CD4-positive, alpha-beta T cell (primary cell): ENCODE results near the gene MACROD2. TPM values are rescaled to one million over a fixed set of nuclear protein-coding genes. Genes with fewer than 3 reads are reported as not detected.

ENCODE experiments used
- ATAC-seq: fragments of 200-7000 bp; cut with Tn5 transposase; one replicate; pipeline ENCODE4 v1.10.0; 2022; ENCODE audit warnings: mild to moderate bottlenecking; ENCODE audit not compliant: poor library complexity
- CTCF ChIA-PET: fragments of 350-600 bp; sonication (Branson Sonifier 250); formaldehyde crosslinking; loops from one replicate; lab custom pipeline; 2021; ENCODE audit warnings: antibody characterized with exemption, inconsistent platforms; lab: Charles Lee
- POLR2A ChIA-PET: fragments of 350-600 bp; sonication (Branson Sonifier 250); formaldehyde crosslinking; loops from one replicate; lab custom pipeline; 2021; ENCODE audit warnings: antibody characterized with exemption, inconsistent platforms; lab: Charles Lee
- DNase-seq, 14 experiments: peaks; one replicate each; pipeline ENCODE4 v3.0.0-alpha.2; 2013 to 2020; ENCODE audit warnings: mixed read lengths in 2 of 14
- H3K27ac ChIP-seq, 2 donors: one replicate each; pipeline versions ENCODE4 v1.5.1 to v1.7.0; 2013; ENCODE audit warnings: low read length in 2 of 2, low read depth in 1 of 2, mild to moderate bottlenecking in 1 of 2
- H3K27me3 ChIP-seq, 2 experiments: 1 replicate in 1 of 2; 2 replicates in 1 of 2; pipeline versions ENCODE4 v1.6.1 to v1.7.0; 2013; ENCODE audit warnings: low read length in 2 of 2, control low read depth in 1 of 2, mild to moderate bottlenecking in 1 of 2, moderate library complexity in 1 of 2; ENCODE audit not compliant: insufficient read depth in 2 of 2, control insufficient read depth in 1 of 2
- H3K36me3 ChIP-seq: one replicate; pipeline ENCODE4 v1.6.1; 2013; ENCODE audit warnings: low read length, control low read depth; ENCODE audit not compliant: insufficient read depth
- H3K4me1 ChIP-seq: one replicate; pipeline ENCODE4 v1.6.1; 2013; ENCODE audit warnings: low read length, control low read depth; ENCODE audit not compliant: insufficient read depth
- H3K4me3 ChIP-seq: one replicate; pipeline ENCODE4 v1.5.1; 2013; ENCODE audit warnings: mild to moderate bottlenecking, low read length, moderate library complexity
- H3K9me3 ChIP-seq, 2 experiments: 1 replicate in 1 of 2; 2 replicates in 1 of 2; pipeline versions ENCODE4 v1.6.1 to v1.7.0; 2013; ENCODE audit warnings: low read length in 2 of 2, mild to moderate bottlenecking in 2 of 2, control low read depth in 1 of 2, moderate library complexity in 1 of 2; ENCODE audit not compliant: control insufficient read depth in 1 of 2, insufficient read depth in 1 of 2
- H3K27ac Mint-ChIP-seq: one replicate; pipeline ENCODE4 v1.8.0; 2020; ENCODE audit warnings: mixed read lengths
- H3K27me3 Mint-ChIP-seq: one replicate; pipeline ENCODE4 v1.8.0; 2021; ENCODE audit warnings: mixed read lengths
- H3K36me3 Mint-ChIP-seq: one replicate; pipeline ENCODE4 v1.8.0; 2021; ENCODE audit warnings: low read depth, mixed read lengths
- H3K4me1 Mint-ChIP-seq: one replicate; pipeline ENCODE4 v1.8.0; 2021; ENCODE audit warnings: low read depth, mixed read lengths
- H3K4me3 Mint-ChIP-seq: one replicate; pipeline ENCODE4 v1.8.0; 2020; ENCODE audit warnings: mild to moderate bottlenecking, mixed read lengths
- H3K9me3 Mint-ChIP-seq: one replicate; pipeline ENCODE4 v1.8.0; 2020; ENCODE audit warnings: mixed read lengths
- intact Hi-C, 2 experiments: fragments of 100-400 bp; cut with DNase I in 1 of 2; cut with micrococcal nuclease in 1 of 2; formaldehyde crosslinking; loops; one replicate each; pipeline versions ENCODE4 v1.15.1 to v1.9.0; 2023 to 2025; cut with DNase I, micrococcal nuclease
- total RNA-seq, 174 experiments: library from RNA in 2 of 174; stranded (reverse) in 2 of 174; gene quantifications; one replicate each; pipeline ENCODE4 v1.2.3 and lab custom pipeline; 2021 to 2026
- TF ChIP-seq, protein P1 (sequence below): fragments of 200-600 bp; IDR thresholded peaks from one replicate; pipeline ENCODE4 v1.8.0; 2022; ENCODE audit warnings: antibody characterized with exemption, mild to moderate bottlenecking

Gene MACROD2
- total RNA-seq, 2 experiments from 2014 or later: not detected

DNA sequence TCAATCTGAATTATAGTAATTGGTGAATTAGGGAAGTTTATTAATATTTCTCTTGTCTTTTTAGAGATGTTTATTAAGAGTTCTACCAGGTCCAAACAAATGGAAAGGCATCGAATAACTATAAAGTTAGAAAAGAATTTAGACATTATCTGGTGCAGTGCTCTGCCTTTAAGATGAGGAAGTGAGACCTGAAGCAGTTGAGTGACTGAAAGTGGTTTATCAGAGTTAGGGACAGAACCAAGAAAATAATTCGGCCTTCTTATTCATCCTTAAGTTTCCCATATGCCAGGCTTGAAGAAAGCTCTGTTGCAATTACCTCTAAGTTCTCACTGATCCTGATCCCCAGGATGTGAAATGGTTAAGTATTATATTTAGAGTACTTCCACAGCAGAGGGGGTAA is 436.3 kb downstream of the MACROD2 start:
- POLR2A ChIA-PET: no interaction called here
- Histone ChIP-seq H3K4me3 (no peak overlapping the region), H3K27ac (no peak overlapping the region), H3K36me3 (no peaks in the 10 kb centered on the region), H3K27me3 (no peaks in the 10 kb centered on the region), H3K9me3 (no peaks in the 10 kb centered on the region), H3K4me1 (no peaks in the 10 kb centered on the region)
- intact Hi-C loops: no loop called here
- Mint-ChIP-seq H3K36me3 (no peaks in the 10 kb centered on the region), H3K4me3 (no peak overlapping the region), H3K4me1 (no peaks in the 10 kb centered on the region), H3K27me3 (no peaks in the 10 kb centered on the region), H3K9me3 (peaks cover 9% of the 10 kb centered on the region), H3K27ac (no peak overlapping the region)
- no peak for ATAC-seq
- TF ChIP-seq, protein P1, sequence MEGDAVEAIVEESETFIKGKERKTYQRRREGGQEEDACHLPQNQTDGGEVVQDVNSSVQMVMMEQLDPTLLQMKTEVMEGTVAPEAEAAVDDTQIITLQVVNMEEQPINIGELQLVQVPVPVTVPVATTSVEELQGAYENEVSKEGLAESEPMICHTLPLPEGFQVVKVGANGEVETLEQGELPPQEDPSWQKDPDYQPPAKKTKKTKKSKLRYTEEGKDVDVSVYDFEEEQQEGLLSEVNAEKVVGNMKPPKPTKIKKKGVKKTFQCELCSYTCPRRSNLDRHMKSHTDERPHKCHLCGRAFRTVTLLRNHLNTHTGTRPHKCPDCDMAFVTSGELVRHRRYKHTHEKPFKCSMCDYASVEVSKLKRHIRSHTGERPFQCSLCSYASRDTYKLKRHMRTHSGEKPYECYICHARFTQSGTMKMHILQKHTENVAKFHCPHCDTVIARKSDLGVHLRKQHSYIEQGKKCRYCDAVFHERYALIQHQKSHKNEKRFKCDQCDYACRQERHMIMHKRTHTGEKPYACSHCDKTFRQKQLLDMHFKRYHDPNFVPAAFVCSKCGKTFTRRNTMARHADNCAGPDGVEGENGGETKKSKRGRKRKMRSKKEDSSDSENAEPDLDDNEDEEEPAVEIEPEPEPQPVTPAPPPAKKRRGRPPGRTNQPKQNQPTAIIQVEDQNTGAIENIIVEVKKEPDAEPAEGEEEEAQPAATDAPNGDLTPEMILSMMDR: no peak
- no peak for DNase-seq
- CTCF ChIA-PET: no interaction called here

DNA sequence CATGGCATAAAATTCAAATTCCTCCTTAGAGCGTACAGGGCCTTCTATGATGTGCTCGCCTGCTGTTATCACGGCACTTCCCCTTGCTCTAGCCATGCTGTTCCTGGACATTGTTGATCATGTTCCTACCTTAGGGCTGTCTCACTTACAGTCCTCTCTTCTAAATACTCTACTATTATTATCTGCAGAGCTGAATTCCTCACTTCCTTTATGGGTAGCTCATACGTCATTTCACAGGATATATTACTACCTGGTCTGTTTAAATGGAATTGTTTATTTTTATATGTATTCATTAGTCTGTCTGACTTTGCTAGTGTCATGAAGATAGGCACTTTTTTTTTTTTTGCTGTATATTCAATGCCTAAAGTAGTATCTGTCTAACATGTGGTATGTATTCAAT is 436.8 kb downstream of the MACROD2 start:
- Mint-ChIP-seq H3K4me3 (no peak overlapping the region), H3K36me3 (no peaks in the 10 kb centered on the region), H3K27ac (no peak overlapping the region), H3K4me1 (no peaks in the 10 kb centered on the region), H3K27me3 (no peaks in the 10 kb centered on the region), H3K9me3 (peaks cover 10% of the 10 kb centered on the region)
- ATAC-seq (no peak), DNase-seq (no peak)
- Histone ChIP-seq H3K4me1 (no peaks in the 10 kb centered on the region), H3K9me3 (no peaks in the 10 kb centered on the region), H3K36me3 (no peaks in the 10 kb centered on the region), H3K27ac (no peak overlapping the region), H3K27me3 (no peaks in the 10 kb centered on the region), H3K4me3 (no peak overlapping the region)
- POLR2A ChIA-PET: no interaction called here
- TF ChIP-seq, protein P1: no peak
- intact Hi-C loops: no loop called here
- CTCF ChIA-PET: no interaction called here

DNA sequence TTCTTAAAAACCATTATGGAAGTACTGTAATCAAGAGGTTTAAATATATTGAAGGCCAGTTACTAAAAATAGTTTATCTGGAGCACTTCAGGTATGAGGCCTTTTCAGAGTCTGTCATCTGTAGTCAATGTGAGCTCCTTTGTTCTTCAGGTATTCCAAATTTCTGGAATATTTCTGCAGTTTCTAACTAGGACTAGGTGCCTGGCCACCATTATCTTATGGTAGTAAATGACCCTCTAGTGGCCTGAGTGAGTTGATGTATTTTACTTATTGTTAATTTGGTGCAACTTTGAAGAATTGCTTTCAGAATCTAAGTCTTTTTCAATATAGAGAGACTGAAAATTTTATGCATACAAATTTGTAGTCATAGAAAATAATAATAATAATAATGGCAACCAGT is 437.3 kb downstream of the MACROD2 start:
- H3K4me1 Mint-ChIP-seq: no peaks in the 10 kb centered on the region
- Histone ChIP-seq H3K9me3 (no peaks in the 10 kb centered on the region), H3K27ac (no peak overlapping the region), H3K27me3 (no peaks in the 10 kb centered on the region), H3K4me3 (no peak overlapping the region), H3K36me3 (no peaks in the 10 kb centered on the region), H3K4me1 (no peaks in the 10 kb centered on the region)
- H3K27ac Mint-ChIP-seq: no peak overlapping the region
- ChIA-PET CTCF (no interaction called here), POLR2A (no interaction called here)
- ATAC-seq: no peak
- peaks cover 10% of the 10 kb centered on the region for H3K9me3 Mint-ChIP-seq
- H3K27me3 Mint-ChIP-seq: no peaks in the 10 kb centered on the region
- DNase-seq: no peak
- no peaks in the 10 kb centered on the region for H3K36me3 Mint-ChIP-seq
- intact Hi-C loops: no loop called here
- H3K4me3 Mint-ChIP-seq: no peak overlapping the region
- TF ChIP-seq, protein P1: no peak
